Limb (tissue), 2 donors: ENCODE data around the gene LMF2.
"Not testable (repeated sequence)": the region's sequence is repeated elsewhere in the genome, so short reads cannot be mapped to it uniquely, and the experiment has no call there.

Experiments used
- DNase-seq, 2 donors: peaks; one replicate each; pipeline ENCODE4 v3.0.0-alpha.2; 2016; ENCODE audit errors: extremely low spot score in 2 of 2

The LMF2 gene

GRCh38 chr22:50523806-50524675, 16.5 kb upstream of the LMF2 start:
- no peak for DNase-seq

DNA sequence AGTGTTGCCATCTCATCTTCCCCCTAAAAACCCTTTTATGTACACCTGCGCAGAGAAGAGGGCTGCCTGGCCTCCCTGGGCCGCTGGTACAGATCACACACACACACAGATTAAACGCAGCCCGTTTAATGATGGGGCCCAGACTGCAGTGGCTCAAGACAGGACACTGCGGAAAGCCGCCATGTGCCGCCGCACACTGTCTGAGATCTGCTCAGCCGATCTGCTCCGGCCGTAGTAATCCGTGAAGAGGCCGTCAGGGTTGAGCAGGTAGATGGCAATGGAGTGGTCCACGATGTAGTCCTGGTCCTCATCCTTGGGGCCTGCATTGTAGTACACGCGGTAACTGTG, 15.9 kb upstream of the LMF2 start:
- DNase-seq, result no peak

GRCh38 chr22:50522806-50523438, 15.4 kb upstream of the LMF2 start:
- DNase-seq, result no peak

- DNase-seq, result no peak
Observed at GRCh38 chr22:50522208-50522805, 14.8 kb upstream of the LMF2 start.

- DNase-seq, result no peak
Observed at GRCh38 chr22:50521710-50522109, 14.2 kb upstream of the LMF2 start.

- DNase-seq, result no peak
Observed at GRCh38 chr22:50520826-50521453, 13.4 kb upstream of the LMF2 start.

GRCh38 chr22:50520184-50520583, 12.7 kb upstream of the LMF2 start:
- DNase-seq, result not testable (repeated sequence)

GRCh38 chr22:50519151-50519550, 11.6 kb upstream of the LMF2 start:
- no peak for DNase-seq

- no peak for DNase-seq
Observed at GRCh38 chr22:50518606-50519005, 11.1 kb upstream of the LMF2 start.

- no peak for DNase-seq
Observed at GRCh38 chr22:50517495-50518260, 10.2 kb upstream of the LMF2 start.

DNA sequence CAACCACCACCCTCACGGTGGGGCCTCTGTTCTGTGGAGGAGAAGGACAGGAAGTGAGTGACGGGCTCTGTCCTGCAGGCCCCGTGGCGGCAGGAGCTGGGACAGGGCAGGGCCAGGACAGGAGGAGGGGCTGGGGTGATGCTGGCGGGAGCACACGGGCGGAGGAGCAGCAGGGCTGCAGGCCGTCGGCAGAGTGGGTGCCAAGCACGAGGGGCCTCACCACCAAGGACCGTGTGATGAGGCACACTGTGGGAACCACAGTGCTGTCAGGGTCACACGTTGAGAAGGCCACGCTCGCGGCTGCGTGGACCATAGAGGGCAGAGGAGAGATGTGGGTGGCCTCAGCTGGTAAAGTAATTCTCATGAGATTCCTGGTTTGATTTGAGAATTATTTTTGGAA, 9.4 kb upstream of the LMF2 start:
- no peak for DNase-seq

DNA sequence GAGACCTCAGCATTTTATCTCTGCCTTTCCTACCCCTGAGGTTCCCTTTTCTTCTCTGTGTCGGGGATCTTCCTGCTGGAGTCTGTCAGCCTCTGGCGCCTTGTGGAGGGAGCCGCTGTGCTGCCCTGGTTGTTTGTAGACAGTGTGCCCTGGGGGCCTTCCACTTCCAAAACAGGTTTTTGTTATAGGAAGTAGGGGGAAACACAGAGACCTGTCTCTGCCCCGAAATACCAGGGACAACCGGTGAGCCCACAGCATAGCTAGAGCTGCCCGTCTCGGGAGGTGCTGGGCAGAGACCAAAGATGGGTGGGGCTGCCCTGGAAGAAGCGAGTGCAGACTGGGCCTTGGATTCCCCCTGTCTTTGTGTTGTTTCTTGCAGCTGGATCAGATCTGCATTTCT, 8.6 kb upstream of the LMF2 start:
- DNase-seq, result no peak

GRCh38 chr22:50513175-50513574, 5.7 kb upstream of the LMF2 start:
- DNase-seq, result no peak

DNA sequence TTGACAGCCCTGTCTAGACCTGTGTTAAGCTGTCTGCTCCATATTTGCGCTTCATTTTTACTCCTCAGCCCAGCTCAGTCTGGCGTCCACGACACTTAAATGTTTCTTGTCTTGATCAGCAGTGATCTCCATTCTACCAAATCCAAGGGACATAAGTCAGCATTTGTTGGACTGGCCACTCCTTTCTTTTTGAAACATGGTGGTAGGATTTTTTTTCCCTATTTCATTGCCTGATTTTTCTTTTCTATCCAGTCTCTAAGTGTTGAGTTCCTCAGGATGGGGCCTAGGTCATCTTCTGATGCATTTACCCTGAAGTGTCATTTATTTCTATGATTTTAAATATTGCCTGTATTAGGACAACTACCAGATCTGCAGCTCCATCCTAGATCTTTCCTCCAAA, 1.4 kb upstream of the LMF2 start:
- DNase-seq, result no peak

- DNase-seq, result peak; percentile 96 to 100
Observed at GRCh38 chr22:50507991-50508884, 736 bp upstream of the LMF2 start, which contains the start of gene NCAPH2. Gene NCAPH2, plus strand, starts transcription at chr22:50508224. Its CDS starts 114 bp downstream, at chr22:50508338.

DNA sequence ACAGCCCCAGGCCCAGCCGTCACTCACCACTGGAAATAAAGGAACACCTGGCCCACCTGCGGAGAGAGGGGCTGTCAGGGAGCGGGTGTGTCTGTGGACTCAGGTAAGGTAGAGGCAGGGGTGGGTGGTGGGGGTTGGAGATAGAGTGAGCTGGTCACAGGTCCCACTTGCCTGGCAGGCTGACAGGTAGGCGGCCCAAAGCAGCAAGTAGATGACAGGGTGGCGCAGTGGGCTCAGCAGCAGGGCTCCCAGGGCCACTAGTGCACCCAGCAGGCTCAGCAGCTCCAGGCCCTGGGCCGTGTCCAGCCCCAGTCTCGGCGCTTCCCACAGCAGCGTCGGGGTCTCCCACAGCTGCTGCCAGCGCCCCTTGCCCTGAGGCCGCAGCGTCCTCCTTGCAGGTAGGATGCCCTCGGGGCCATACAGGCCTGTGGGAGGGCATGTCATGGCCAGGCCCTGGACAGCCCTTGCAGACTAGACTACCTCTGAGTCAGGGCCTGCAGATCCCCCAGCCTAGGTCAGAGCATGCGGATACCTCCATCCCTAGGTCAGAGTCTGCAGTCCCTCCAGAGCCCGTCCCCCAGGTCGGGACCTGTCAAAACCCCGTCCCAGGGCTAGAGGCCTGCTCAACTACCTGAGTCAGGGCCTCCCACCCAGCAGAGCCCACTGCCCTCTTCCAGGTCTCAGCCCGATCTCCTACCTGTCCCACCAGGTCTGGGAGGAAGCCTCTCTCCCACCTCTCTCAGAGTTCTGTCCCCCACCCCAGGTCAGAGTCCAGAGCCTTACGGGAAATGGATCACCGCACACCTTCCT, 686 bp downstream of the LMF2 start:
- peak in 1 of 2 donors; percentile 45 for DNase-seq

DNA sequence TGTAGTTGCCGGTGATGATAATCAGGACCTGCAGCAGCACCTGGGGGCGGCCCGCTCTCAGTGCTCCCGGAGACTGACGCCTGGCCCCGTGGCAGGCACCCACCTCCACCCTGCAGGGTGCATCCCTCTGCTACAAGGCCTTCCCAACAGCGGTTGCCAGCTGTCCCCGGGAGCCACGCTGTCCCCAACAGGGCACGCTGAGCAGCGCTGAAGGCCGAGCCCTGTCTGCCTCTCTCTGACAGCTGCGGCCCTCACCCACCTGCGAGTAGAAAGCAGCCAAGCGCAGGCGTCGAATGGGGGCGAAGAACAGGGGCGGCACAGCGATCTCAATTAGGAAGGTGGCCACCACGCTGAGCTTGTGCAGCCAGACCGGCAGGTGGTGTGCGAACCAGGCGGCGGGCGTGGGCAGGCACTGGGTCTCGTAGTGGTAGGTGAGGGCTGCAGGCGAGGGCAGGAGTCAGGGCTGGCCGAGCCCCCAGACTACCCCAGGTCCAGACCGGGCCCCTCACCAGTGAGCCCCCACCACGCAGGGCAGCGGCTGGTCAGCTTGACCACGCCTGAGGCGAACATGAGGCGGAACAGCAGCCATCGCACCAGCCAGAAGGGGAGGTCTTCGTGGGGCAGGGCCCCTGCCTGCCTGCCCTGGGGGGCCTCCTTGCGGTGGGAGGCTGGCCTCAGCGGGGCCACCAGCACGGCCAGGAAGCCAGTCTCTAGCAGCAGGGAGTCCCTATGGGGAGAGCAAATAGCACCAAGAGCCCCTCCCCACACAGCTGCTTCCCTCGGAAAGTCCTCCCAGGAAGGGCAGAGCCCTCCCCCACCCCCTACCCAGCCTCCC, 1.5 kb downstream of the LMF2 start:
- DNase-seq, result peak in 1 of 2 donors; percentile 30

DNA sequence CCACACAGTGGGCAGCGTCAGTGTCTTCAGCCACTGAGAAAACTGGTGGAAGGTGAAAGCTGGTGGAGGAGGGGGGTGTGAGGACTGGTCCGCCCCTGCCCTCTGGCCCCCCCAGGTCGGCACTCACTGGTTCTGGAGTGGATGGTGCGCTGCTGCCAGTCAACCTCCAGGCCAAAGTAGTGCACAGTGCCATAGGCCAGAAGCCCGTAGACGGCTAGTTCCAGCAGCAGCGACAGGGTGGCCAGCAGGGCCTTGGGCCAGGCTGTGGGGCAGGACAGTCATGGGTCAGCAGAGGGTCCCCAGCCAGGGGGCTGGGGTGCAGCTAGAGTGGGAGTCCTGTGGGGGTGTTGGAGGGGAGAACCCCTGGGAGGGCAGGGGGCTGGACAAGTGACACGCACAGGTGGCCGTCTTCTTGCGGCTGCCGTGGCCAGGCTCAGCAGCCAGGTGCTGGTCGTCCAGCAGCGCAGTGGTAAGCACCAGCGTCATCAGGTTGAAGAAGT, 2.2 kb downstream of the LMF2 start:
- DNase-seq, result peak in 1 of 2 donors; percentile 30
